Body of pancreas (tissue), 4 donors: ENCODE measurements around the gene DNAAF8. TPM values are rescaled to one million over a fixed set of nuclear protein-coding genes. Genes with fewer than 3 reads are reported as not detected.
A peak's percentile ranks its signal among the peaks of the same experiment; 100 is the strongest.

ENCODE experiments used
- ATAC-seq: fragments of 150-250 bp; one replicate; pipeline ENCODE4 v1.9.1; 2016
- DNase-seq, 4 donors: peaks; one replicate each; pipeline ENCODE4 v3.0.0-alpha.2; 2019
- H3K27ac ChIP-seq, 4 donors: fragments of 200-600 bp; sonication (generic); 1 replicate in 3 of 4; 2 replicates in 1 of 4; pipeline versions ENCODE4 v1.5.1 to v1.6.1; 2016 to 2019; ENCODE audit warnings: mild to moderate bottlenecking in 1 of 4, mixed read lengths in 1 of 4, moderate library complexity in 1 of 4
- H3K27me3 ChIP-seq, 2 donors: fragments of 200-600 bp; sonication (generic); one replicate each; pipeline ENCODE4 v1.6.0; 2016; ENCODE audit warnings: mild to moderate bottlenecking in 1 of 2
- H3K36me3 ChIP-seq, 2 donors: fragments of 200-600 bp; sonication (generic); replicated peaks in 1 of 2; 2 replicates each; pipeline ENCODE4 v1.5.1; 2016; ENCODE audit warnings: low read depth in 2 of 2; ENCODE audit not compliant: insufficient read depth in 1 of 2
- H3K4me1 ChIP-seq: fragments of 200-600 bp; sonication (generic); one replicate; pipeline ENCODE4 v1.6.0; 2016
- H3K4me3 ChIP-seq, 2 donors: fragments of 200-600 bp; sonication (generic); 1 replicate in 1 of 2; 2 replicates in 1 of 2; pipeline ENCODE4 v1.5.1; 2016 to 2019
- H3K9me3 ChIP-seq, 3 donors: fragments of 200-600 bp; sonication (generic); 1 replicate in 2 of 3; 2 replicates in 1 of 3; pipeline ENCODE4 v1.5.1; 2016
- CTCF ChIP-seq, 7 experiments: fragments of 450-650 bp in 4 of 7; fragments of 200-600 bp in 3 of 7; sonication (generic) in 3 of 7; IDR thresholded peaks; one replicate each; pipeline ENCODE4 v1.5.1; 2016 to 2019; ENCODE audit warnings: antibody characterized with exemption in 7 of 7
- POLR2A ChIP-seq, 3 donors: fragments of 450-650 bp; IDR thresholded peaks; one replicate each; pipeline ENCODE4 v1.6.1; 2016; ENCODE audit warnings: antibody characterized with exemption in 3 of 3, mild to moderate bottlenecking in 2 of 3
- WGBS, 2 donors: methylation state at CpG; one replicate each; pipeline ENCODE4 v1.1.5; 2017; 5-methylcytosine and 5-hydroxymethylcytosine counted together
- intact Hi-C: fragments of 100-400 bp; cut with DNase I; formaldehyde crosslinking; loops from one replicate; pipeline ENCODE4 v1.15.1; 2023
- total RNA-seq, 2 donors: library from RNA; depleted of rRNA; stranded (reverse); fragments of >200 nt; gene quantifications; one replicate each; pipeline ENCODE4 v1.1.0, GENCODE V29; 2016

DNAAF8 gene
- total RNA-seq, 2 donors from 2014 or later: under 0.01 to 0.26 TPM

- no peaks in the 10 kb centered on the region for H3K9me3 ChIP-seq
- DNase-seq (no peak), ATAC-seq (no peak)
- TF ChIP-seq CTCF (IDR thresholded peaks at IDR 0.05): no peak
- no peak for TF ChIP-seq POLR2A (IDR thresholded peaks at IDR 0.05)
- peaks cover 0 to 15% of the 10 kb centered on the region in 2 donors for H3K36me3 ChIP-seq
- H3K4me1 ChIP-seq: no peaks in the 10 kb centered on the region
- H3K27ac ChIP-seq: peak overlapping the region in 1 of 4 donors; percentile 7
- WGBS, 2 donors: 86 to 89% methylated on average over 9 to 17 of the region's 17 CpGs
- no peaks in the 10 kb centered on the region for H3K27me3 ChIP-seq
- no peak overlapping the region for H3K4me3 ChIP-seq
- intact Hi-C loops: no loop called here
Observed at GRCh38 chr16:4701791-4702465, 32.4 kb upstream of the DNAAF8 start.

GRCh38 chr16:4702466-4702808 lies 31.9 kb upstream of the DNAAF8 start:
- no peaks in the 10 kb centered on the region for H3K4me1 ChIP-seq
- H3K27ac ChIP-seq: peak overlapping the region in 1 of 4 donors; percentile 7
- no peaks in the 10 kb centered on the region for H3K9me3 ChIP-seq
- H3K36me3 ChIP-seq: peaks cover 0 to 15% of the 10 kb centered on the region in 2 donors
- TF ChIP-seq CTCF (IDR thresholded peaks at IDR 0.05): no peak
- no peak for TF ChIP-seq POLR2A (IDR thresholded peaks at IDR 0.05)
- intact Hi-C loops: no loop called here
- DNase-seq (no peak), ATAC-seq (no peak)
- 56 to 67% methylated on average over 7 of the region's 7 CpGs for WGBS, 2 donors
- no peak overlapping the region for H3K4me3 ChIP-seq
- no peaks in the 10 kb centered on the region for H3K27me3 ChIP-seq

- H3K4me3 ChIP-seq: no peak overlapping the region
- intact Hi-C loops: no loop called here
- DNase-seq: no peak
- no peaks in the 10 kb centered on the region for H3K27me3 ChIP-seq
- H3K27ac ChIP-seq: no peak overlapping the region
- H3K4me1 ChIP-seq: no peaks in the 10 kb centered on the region
- no peaks in the 10 kb centered on the region for H3K9me3 ChIP-seq
- ATAC-seq: no peak
- 81% methylated on average over 7 of the region's 7 CpGs; no CpG with 5 or more reads in 1 of the 2 donors for WGBS, 2 donors
- TF ChIP-seq CTCF (IDR thresholded peaks at IDR 0.05): no peak
- TF ChIP-seq POLR2A (IDR thresholded peaks at IDR 0.05): no peak
- H3K36me3 ChIP-seq: peaks cover 0 to 14% of the 10 kb centered on the region in 2 donors
Observed at GRCh38 chr16:4703906-4704305, 30.4 kb upstream of the DNAAF8 start.

- no peaks in the 10 kb centered on the region for H3K27me3 ChIP-seq
- no peaks in the 10 kb centered on the region for H3K9me3 ChIP-seq
- TF ChIP-seq POLR2A (IDR thresholded peaks at IDR 0.05) (no peak), CTCF (IDR thresholded peaks at IDR 0.05) (no peak)
- peaks cover 0 to 10% of the 10 kb centered on the region in 2 donors for H3K36me3 ChIP-seq
- ATAC-seq (no peak), DNase-seq (no peak)
- 84 to 86% methylated on average over 8 of the region's 8 CpGs for WGBS, 2 donors
- H3K4me3 ChIP-seq: no peak overlapping the region
- no peaks in the 10 kb centered on the region for H3K4me1 ChIP-seq
- intact Hi-C loops: no loop called here
- H3K27ac ChIP-seq: no peak overlapping the region
Observed at GRCh38 chr16:4704491-4704890, 29.8 kb upstream of the DNAAF8 start.

GRCh38 chr16:4704913-4705312 lies 29.4 kb upstream of the DNAAF8 start:
- no peak for TF ChIP-seq CTCF (IDR thresholded peaks at IDR 0.05)
- TF ChIP-seq POLR2A (IDR thresholded peaks at IDR 0.05): no peak
- Histone ChIP-seq H3K27me3 (no peaks in the 10 kb centered on the region), H3K4me3 (no peak overlapping the region), H3K27ac (no peak overlapping the region), H3K36me3 (peaks cover 0 to 7% of the 10 kb centered on the region in 2 donors), H3K4me1 (no peaks in the 10 kb centered on the region), H3K9me3 (no peaks in the 10 kb centered on the region)
- intact Hi-C loops: no loop called here
- ATAC-seq: no peak
- WGBS, 2 donors: 93% methylated on average over 14 of the region's 14 CpGs
- DNase-seq: no peak
